Measurements from ENCODE around the gene SNPH. TPM values are rescaled to one million over a fixed set of nuclear protein-coding genes. Genes with fewer than 3 reads are reported as not detected.

The SNPH gene
- total and polyA plus RNA-seq, 2 donors, result 0.71 to 2.2 TPM

DNA sequence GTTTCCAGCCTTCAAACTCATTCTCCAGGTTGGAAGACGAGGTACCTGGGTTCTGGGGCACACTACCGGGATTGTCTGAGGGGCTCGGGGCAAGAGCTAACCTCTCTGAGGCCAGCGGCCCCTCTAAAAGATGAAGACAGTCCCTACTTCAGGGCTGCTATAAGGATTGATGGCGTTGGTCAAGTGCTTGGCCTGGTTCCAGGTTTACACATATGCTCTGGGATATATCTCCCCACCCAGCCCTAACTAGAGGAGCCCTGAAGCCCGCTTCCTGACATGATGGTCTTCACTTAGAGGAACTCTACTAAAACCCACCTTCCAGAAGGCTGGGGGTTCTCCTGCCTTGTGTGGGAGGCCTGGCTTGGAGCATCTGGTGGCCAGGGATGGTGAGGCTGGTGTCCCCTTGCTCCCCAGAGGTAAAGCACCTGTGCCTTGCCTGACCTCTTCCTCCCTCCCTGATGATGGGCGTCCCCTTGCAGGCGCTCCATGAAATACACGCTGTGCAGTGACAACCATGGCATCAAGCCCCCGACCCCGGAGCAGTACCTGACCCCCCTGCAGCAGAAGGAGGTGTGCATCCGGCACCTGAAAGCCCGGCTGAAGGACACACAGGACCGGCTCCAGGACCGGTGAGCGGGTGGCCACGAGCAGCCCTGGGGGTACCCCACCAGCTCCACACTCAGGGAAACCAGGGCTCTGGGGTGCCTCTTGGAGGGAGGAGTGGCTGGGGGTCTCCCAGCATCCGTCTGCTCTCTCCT lies 34.2 kb downstream of the SNPH start:
- H3K27me3 ChIP-seq (ENCODE audit: control insufficient read depth in 2 of 2, insufficient read depth in 1 of 2, low read length in 1 of 2), result no peaks in the 10 kb centered on the region
- no peak overlapping the region for H3K4me3 ChIP-seq (ENCODE audit: low read length in 2 of 2)
- no peak for DNase-seq (ENCODE audit: low read depth in 6 of 9, low spot score in 9 of 9)
- no peaks in the 10 kb centered on the region for H3K9me3 ChIP-seq (ENCODE audit: control insufficient read depth in 2 of 2, insufficient read depth in 1 of 2, low read length in 1 of 2)
- WGBS, result 97% methylated on average over 18 of the region's 18 CpGs
- H3K27ac ChIP-seq (ENCODE audit: low read depth in 1 of 2, low read length in 1 of 2), result peak overlapping the region in 1 of 2 donors; percentile 76
- peaks cover 4 to 15% of the 10 kb centered on the region in 2 donors for H3K4me1 ChIP-seq (ENCODE audit: control insufficient read depth in 2 of 2, insufficient read depth in 2 of 2, low read length in 2 of 2)
- peaks cover 0 to under 1% of the 10 kb centered on the region in 2 donors for H3K36me3 ChIP-seq (ENCODE audit: control insufficient read depth in 2 of 2, insufficient read depth in 2 of 2, low read length in 1 of 2)

DNA sequence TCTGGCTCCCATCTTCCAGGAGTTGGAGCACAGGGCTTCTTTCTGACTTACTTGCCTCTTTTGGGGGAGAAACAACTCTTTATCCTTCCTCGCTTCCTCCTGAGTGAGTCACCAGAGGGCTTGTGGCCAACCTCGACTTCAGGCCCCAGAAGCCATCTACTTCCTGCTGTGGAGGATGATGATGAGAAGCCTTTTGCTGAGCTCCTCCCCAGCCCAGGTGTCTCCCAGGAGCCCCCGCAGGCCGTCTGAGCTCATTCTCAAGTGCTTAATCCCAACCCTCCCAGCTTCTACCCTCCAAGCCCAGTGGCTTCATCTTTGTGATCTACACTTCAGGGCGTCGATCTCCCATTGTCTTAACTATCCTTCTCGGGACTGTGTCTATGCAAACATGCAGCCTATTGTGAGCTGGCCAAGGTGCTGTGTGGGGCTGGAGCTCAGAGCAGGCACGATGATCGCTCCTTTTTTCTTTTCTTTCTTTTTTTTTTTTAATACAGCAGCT lies 35.0 kb downstream of the SNPH start:
- Histone ChIP-seq H3K36me3 (ENCODE audit: control insufficient read depth in 2 of 2, insufficient read depth in 2 of 2, low read length in 1 of 2) (peaks cover 0 to 4% of the 10 kb centered on the region in 2 donors), H3K9me3 (ENCODE audit: control insufficient read depth in 2 of 2, insufficient read depth in 1 of 2, low read length in 1 of 2) (no peaks in the 10 kb centered on the region), H3K4me3 (ENCODE audit: low read length in 2 of 2) (no peak overlapping the region), H3K27ac (ENCODE audit: low read depth in 1 of 2, low read length in 1 of 2) (peak overlapping the region; percentile 68 to 76), H3K4me1 (ENCODE audit: control insufficient read depth in 2 of 2, insufficient read depth in 2 of 2, low read length in 2 of 2) (peaks cover 4 to 15% of the 10 kb centered on the region in 2 donors), H3K27me3 (ENCODE audit: control insufficient read depth in 2 of 2, insufficient read depth in 1 of 2, low read length in 1 of 2) (no peaks in the 10 kb centered on the region)
- peak in 4 of 9 donors; percentile 41 to 80 (median 48) for DNase-seq (ENCODE audit: low read depth in 6 of 9, low spot score in 9 of 9)
- WGBS, result 53% methylated on average over 9 of the region's 9 CpGs

DNA sequence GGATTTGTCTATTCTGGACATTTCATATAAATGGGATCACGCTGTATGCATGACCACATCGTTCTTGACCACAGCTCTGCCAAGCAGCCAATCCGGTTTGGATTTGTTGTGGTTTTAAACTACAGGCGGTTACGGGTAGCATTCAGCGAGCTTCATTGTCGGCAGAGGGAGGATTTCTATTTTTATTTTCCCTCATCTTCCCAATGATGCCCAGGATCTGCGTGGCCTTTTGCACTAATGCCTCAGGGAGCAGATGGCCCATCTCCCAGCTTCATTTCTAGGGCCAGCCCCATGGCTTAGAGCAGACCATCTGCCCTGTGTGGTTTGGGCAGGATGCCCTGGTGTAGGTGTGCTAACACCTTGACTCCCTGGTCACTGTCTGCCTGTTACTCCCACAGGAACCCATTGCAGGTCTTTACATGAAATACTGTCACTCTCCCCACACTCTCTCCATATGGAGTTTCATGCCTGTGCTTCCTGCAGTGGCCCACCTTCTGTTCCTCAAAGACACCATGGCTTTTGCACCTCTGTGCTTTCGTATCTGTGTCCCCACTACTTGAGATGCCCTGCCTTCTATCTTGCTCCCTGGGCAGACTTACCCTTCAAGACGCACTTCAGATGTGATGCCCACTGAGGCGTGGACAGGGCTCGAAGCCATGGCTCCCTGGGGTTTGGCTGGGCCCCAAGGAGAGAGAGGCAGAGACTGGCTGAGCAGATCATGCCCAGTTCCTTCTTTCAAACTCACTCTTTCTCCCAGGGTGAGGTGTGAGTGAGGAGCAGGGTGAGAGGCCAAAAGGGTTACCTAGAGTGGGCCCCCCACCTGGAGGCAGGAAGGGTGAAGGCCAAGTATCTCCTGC lies 36.8 kb downstream of the SNPH start:
- H3K36me3 ChIP-seq (ENCODE audit: control insufficient read depth in 2 of 2, insufficient read depth in 2 of 2, low read length in 1 of 2), result peaks cover 0 to 4% of the 10 kb centered on the region in 2 donors
- 94% methylated on average over 12 of the region's 12 CpGs for WGBS
- H3K9me3 ChIP-seq (ENCODE audit: control insufficient read depth in 2 of 2, insufficient read depth in 1 of 2, low read length in 1 of 2), result no peaks in the 10 kb centered on the region
- H3K4me1 ChIP-seq (ENCODE audit: control insufficient read depth in 2 of 2, insufficient read depth in 2 of 2, low read length in 2 of 2), result peaks cover 4 to 15% of the 10 kb centered on the region in 2 donors
- DNase-seq (ENCODE audit: low read depth in 6 of 9, low spot score in 9 of 9), result peak in 1 of 9 donors; percentile 60
- H3K4me3 ChIP-seq (ENCODE audit: low read length in 2 of 2), result no peak overlapping the region
- H3K27me3 ChIP-seq (ENCODE audit: control insufficient read depth in 2 of 2, insufficient read depth in 1 of 2, low read length in 1 of 2), result no peaks in the 10 kb centered on the region
- H3K27ac ChIP-seq (ENCODE audit: low read depth in 1 of 2, low read length in 1 of 2), result no peak overlapping the region

DNA sequence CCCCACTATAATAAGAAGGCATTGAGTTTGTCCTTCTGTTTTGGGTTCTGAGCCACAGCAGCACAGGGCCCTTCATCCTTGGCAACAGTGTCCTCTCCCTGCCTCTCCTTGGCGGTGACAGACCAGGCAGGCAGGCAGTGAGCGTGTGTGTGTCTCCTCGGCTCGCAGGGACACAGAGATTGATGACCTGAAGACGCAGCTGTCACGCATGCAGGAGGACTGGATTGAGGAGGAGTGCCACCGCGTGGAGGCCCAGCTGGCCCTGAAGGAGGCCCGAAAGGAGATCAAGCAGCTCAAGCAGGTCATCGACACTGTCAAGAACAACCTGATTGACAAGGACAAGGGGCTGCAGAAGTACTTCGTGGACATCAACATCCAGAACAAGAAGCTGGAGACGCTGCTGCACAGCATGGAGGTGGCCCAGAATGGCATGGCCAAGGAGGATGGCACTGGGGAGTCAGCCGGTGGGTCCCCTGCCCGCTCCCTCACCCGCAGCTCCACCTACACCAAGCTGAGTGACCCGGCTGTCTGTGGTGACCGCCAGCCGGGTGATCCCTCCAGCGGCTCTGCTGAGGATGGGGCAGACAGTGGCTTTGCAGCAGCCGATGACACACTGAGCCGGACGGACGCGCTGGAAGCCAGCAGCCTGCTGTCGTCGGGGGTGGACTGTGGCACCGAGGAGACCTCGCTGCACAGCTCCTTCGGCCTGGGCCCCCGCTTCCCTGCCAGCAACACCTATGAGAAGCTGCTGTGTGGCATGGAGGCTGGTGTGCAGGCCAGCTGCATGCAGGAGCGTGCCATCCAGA lies 38.8 kb downstream of the SNPH start:
- WGBS, result 95% methylated on average over 31 of the region's 31 CpGs
- no peak overlapping the region for H3K4me3 ChIP-seq (ENCODE audit: low read length in 2 of 2)
- H3K4me1 ChIP-seq (ENCODE audit: control insufficient read depth in 2 of 2, insufficient read depth in 2 of 2, low read length in 2 of 2), result peaks cover 4 to 10% of the 10 kb centered on the region in 2 donors
- no peak overlapping the region for H3K27ac ChIP-seq (ENCODE audit: low read depth in 1 of 2, low read length in 1 of 2)
- no peaks in the 10 kb centered on the region for H3K27me3 ChIP-seq (ENCODE audit: control insufficient read depth in 2 of 2, insufficient read depth in 1 of 2, low read length in 1 of 2)
- no peak for DNase-seq (ENCODE audit: low read depth in 6 of 9, low spot score in 9 of 9)
- no peaks in the 10 kb centered on the region for H3K9me3 ChIP-seq (ENCODE audit: control insufficient read depth in 2 of 2, insufficient read depth in 1 of 2, low read length in 1 of 2)
- peaks cover 0 to 4% of the 10 kb centered on the region in 2 donors for H3K36me3 ChIP-seq (ENCODE audit: control insufficient read depth in 2 of 2, insufficient read depth in 2 of 2, low read length in 1 of 2)

DNA sequence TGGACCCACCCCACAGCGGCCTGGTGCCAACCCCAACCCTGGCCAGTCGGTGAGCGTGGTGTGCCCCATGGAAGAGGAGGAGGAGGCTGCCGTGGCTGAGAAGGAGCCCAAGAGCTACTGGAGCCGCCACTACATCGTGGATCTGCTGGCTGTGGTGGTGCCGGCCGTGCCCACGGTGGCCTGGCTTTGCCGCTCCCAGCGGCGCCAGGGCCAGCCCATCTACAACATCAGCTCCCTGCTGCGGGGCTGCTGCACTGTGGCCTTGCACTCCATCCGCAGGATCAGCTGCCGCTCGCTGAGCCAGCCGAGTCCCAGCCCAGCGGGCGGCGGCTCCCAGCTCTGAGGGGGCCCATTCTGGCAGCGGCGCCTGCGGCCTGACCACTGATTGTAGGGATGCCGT lies 39.6 kb downstream of the SNPH start:
- 96% methylated on average over 24 of the region's 24 CpGs for WGBS
- no peaks in the 10 kb centered on the region for H3K9me3 ChIP-seq (ENCODE audit: control insufficient read depth in 2 of 2, insufficient read depth in 1 of 2, low read length in 1 of 2)
- H3K27me3 ChIP-seq (ENCODE audit: control insufficient read depth in 2 of 2, insufficient read depth in 1 of 2, low read length in 1 of 2), result no peaks in the 10 kb centered on the region
- H3K4me3 ChIP-seq (ENCODE audit: low read length in 2 of 2), result no peak overlapping the region
- peaks cover 4 to 6% of the 10 kb centered on the region in 2 donors for H3K4me1 ChIP-seq (ENCODE audit: control insufficient read depth in 2 of 2, insufficient read depth in 2 of 2, low read length in 2 of 2)
- H3K27ac ChIP-seq (ENCODE audit: low read depth in 1 of 2, low read length in 1 of 2), result no peak overlapping the region
- peaks cover 0 to 4% of the 10 kb centered on the region in 2 donors for H3K36me3 ChIP-seq (ENCODE audit: control insufficient read depth in 2 of 2, insufficient read depth in 2 of 2, low read length in 1 of 2)
- DNase-seq (ENCODE audit: low read depth in 6 of 9, low spot score in 9 of 9), result no peak

DNA sequence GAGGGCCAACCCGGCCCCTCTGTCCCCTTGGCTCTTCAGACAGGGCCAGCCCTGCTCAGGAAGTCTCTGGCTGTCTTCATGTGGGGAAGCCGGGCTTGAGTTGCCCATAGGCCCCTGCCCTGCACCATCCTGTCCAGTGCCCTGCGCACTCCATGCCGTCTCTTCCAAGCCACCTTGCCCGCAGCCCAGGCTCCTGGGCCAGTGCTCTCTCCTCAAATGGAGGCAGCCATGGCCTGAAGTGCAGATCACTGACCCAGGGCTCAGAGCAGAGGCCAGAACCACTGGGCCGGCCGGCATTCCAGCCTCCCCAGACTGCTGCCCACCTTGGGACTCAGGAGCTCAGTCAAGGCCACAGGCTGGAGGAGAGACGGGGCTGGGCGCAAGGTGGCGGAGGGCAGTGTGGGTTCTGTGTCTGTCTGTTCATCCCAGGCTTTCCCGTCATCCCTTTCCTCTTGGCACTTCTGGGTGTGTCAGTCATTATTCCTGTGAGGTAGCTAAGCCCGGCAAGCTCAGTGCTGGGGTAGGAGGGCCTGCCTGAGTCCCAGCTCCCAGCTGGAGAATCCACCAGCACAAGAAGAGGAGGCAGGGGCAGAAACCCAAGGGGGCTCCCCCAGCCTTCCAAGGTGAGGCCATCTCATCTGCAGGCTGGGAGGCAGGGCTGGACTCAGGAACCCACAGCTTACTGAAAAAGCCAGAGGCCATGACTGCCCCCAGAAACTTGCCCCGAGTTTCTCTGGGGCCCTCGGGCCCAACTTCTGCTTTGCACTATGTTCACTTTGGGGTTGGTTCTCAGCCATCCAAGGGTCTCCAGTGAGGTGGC lies 40.4 kb downstream of the SNPH start:
- DNase-seq (ENCODE audit: low read depth in 6 of 9, low spot score in 9 of 9), result no peak
- peaks cover 0 to 4% of the 10 kb centered on the region in 2 donors for H3K36me3 ChIP-seq (ENCODE audit: control insufficient read depth in 2 of 2, insufficient read depth in 2 of 2, low read length in 1 of 2)
- H3K27me3 ChIP-seq (ENCODE audit: control insufficient read depth in 2 of 2, insufficient read depth in 1 of 2, low read length in 1 of 2), result no peaks in the 10 kb centered on the region
- no peaks in the 10 kb centered on the region for H3K9me3 ChIP-seq (ENCODE audit: control insufficient read depth in 2 of 2, insufficient read depth in 1 of 2, low read length in 1 of 2)
- H3K4me3 ChIP-seq (ENCODE audit: low read length in 2 of 2), result no peak overlapping the region
- no peak overlapping the region for H3K27ac ChIP-seq (ENCODE audit: low read depth in 1 of 2, low read length in 1 of 2)
- no peaks in the 10 kb centered on the region for H3K4me1 ChIP-seq (ENCODE audit: control insufficient read depth in 2 of 2, insufficient read depth in 2 of 2, low read length in 2 of 2)
- WGBS, result 88% methylated on average over 14 of the region's 14 CpGs

DNA sequence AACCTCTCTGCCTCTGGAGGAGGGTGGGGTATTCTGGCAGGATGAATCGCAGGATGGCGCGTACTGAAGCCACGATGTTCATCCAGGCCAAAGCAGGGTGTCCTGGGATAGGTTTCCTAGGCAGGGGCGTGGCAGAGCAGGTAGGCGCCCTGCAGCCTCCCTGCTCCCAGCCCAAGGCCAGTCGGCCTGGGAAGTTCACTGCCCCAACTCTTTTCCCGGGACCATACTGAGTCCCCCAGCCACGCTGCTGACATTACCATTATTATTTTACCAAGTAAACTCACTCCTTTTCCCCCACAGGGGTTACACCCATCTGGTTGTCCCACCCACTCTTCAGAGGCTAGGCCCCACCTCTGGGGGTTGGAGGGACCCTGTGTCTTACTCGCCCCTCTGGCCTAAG lies 41.1 kb downstream of the SNPH start:
- Histone ChIP-seq H3K4me1 (ENCODE audit: control insufficient read depth in 2 of 2, insufficient read depth in 2 of 2, low read length in 2 of 2) (no peaks in the 10 kb centered on the region), H3K27me3 (ENCODE audit: control insufficient read depth in 2 of 2, insufficient read depth in 1 of 2, low read length in 1 of 2) (no peaks in the 10 kb centered on the region), H3K27ac (ENCODE audit: low read depth in 1 of 2, low read length in 1 of 2) (no peak overlapping the region), H3K36me3 (ENCODE audit: control insufficient read depth in 2 of 2, insufficient read depth in 2 of 2, low read length in 1 of 2) (peaks cover 0 to 4% of the 10 kb centered on the region in 2 donors), H3K4me3 (ENCODE audit: low read length in 2 of 2) (no peak overlapping the region), H3K9me3 (ENCODE audit: control insufficient read depth in 2 of 2, insufficient read depth in 1 of 2, low read length in 1 of 2) (no peaks in the 10 kb centered on the region)
- WGBS, result 98% methylated on average over 10 of the region's 10 CpGs
- DNase-seq (ENCODE audit: low read depth in 6 of 9, low spot score in 9 of 9), result no peak

DNA sequence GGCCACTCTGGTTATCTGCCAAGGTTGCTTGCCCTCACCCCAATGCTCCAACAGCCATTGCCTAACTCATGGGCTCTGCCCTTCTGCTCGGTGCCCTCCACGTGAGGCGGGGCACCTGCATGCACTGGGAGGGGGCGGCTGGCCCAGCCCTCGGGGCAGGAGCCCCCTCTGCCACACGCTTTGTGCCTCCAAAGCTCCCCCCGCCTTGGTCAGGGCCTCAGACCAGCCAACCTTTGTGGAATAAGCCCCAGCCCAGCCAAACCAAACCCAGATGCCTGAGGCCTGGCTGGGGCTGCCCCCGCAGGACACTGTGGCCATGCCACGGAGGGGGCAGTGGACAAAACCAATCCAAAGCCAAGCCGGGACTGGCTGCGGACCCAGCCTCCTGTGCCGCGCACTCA lies 41.5 kb downstream of the SNPH start:
- Histone ChIP-seq H3K27me3 (ENCODE audit: control insufficient read depth in 2 of 2, insufficient read depth in 1 of 2, low read length in 1 of 2) (no peaks in the 10 kb centered on the region), H3K4me1 (ENCODE audit: control insufficient read depth in 2 of 2, insufficient read depth in 2 of 2, low read length in 2 of 2) (no peaks in the 10 kb centered on the region), H3K36me3 (ENCODE audit: control insufficient read depth in 2 of 2, insufficient read depth in 2 of 2, low read length in 1 of 2) (peaks cover 0 to 4% of the 10 kb centered on the region in 2 donors), H3K9me3 (ENCODE audit: control insufficient read depth in 2 of 2, insufficient read depth in 1 of 2, low read length in 1 of 2) (no peaks in the 10 kb centered on the region), H3K27ac (ENCODE audit: low read depth in 1 of 2, low read length in 1 of 2) (no peak overlapping the region), H3K4me3 (ENCODE audit: low read length in 2 of 2) (no peak overlapping the region)
- WGBS, result 96% methylated on average over 13 of the region's 13 CpGs
- no peak for DNase-seq (ENCODE audit: low read depth in 6 of 9, low spot score in 9 of 9)
